Hepatocyte (in vitro differentiated cells): ENCODE measurements around the gene PITPNC1. TPM values are rescaled to one million over a fixed set of nuclear protein-coding genes. Genes with fewer than 3 reads are reported as not detected.

Experiments used
- DNase-seq: peaks from one replicate; pipeline ENCODE4 v3.0.0-alpha.2; 2016; ENCODE audit warnings: low spot score
- H2AFZ ChIP-seq: fragments of 200-600 bp; sonication (generic); 2 replicates; pipeline ENCODE4 v1.6.0; 2016; ENCODE audit warnings: antibody characterized with exemption, mild to moderate bottlenecking
- H3K27ac ChIP-seq: fragments of 200-600 bp; sonication (generic); 2 replicates; pipeline ENCODE4 v1.5.1; 2016; ENCODE audit warnings: mild to moderate bottlenecking
- H3K27me3 ChIP-seq: fragments of 200-600 bp; sonication (generic); 2 replicates; pipeline ENCODE4 v1.6.1; 2016
- H3K36me3 ChIP-seq: fragments of 200-600 bp; sonication (generic); replicated peaks from 2 replicates; pipeline ENCODE4 v1.5.1; 2016; ENCODE audit warnings: low read depth; ENCODE audit not compliant: insufficient read depth
- H3K4me1 ChIP-seq: fragments of 200-600 bp; sonication (generic); 2 replicates; pipeline ENCODE4 v1.5.1; 2016; ENCODE audit warnings: mild to moderate bottlenecking, moderate library complexity; ENCODE audit not compliant: insufficient read depth
- H3K4me2 ChIP-seq: fragments of 200-600 bp; sonication (generic); 2 replicates; pipeline ENCODE4 v1.6.0; 2016
- H3K4me3 ChIP-seq: fragments of 200-600 bp; sonication (generic); 2 replicates; pipeline ENCODE4 v1.5.1; 2016; ENCODE audit warnings: mild to moderate bottlenecking
- H3K79me2 ChIP-seq: fragments of 200-600 bp; sonication (generic); 2 replicates; pipeline ENCODE4 v1.6.0; 2017; ENCODE audit warnings: mild to moderate bottlenecking
- H3K9me2 ChIP-seq: fragments of 200-600 bp; sonication (generic); replicated peaks from 2 replicates; pipeline ENCODE4 v1.6.0; 2017; ENCODE audit warnings: mild to moderate bottlenecking; ENCODE audit not compliant: insufficient read depth
- H3K9me3 ChIP-seq: fragments of 200-600 bp; sonication (generic); 2 replicates; pipeline ENCODE4 v1.5.1; 2016; ENCODE audit warnings: low read depth, mild to moderate bottlenecking
- H4K20me1 ChIP-seq: fragments of 200-600 bp; sonication (generic); 2 replicates; pipeline ENCODE4 v1.6.0; 2016; ENCODE audit warnings: mild to moderate bottlenecking; ENCODE audit not compliant: insufficient read depth, poor library complexity, severe bottlenecking
- CTCF ChIP-seq: fragments of 200-600 bp; sonication (generic); IDR thresholded peaks from 2 replicates; pipeline ENCODE4 v1.5.1; 2016; ENCODE audit warnings: antibody characterized with exemption, mild to moderate bottlenecking; ENCODE audit not compliant: poor library complexity
- EZH2 ChIP-seq: fragments of 200-600 bp; sonication (generic); IDR thresholded peaks from 2 replicates; pipeline ENCODE4 v1.6.1; 2016; ENCODE audit warnings: antibody characterized with exemption, mild to moderate bottlenecking, borderline replicate concordance
- EZH2phosphoT487 ChIP-seq: fragments of 200-600 bp; sonication (generic); IDR thresholded peaks from one replicate; pipeline ENCODE4 v1.6.1; 2018; ENCODE audit warnings: antibody characterized with exemption, mild to moderate bottlenecking, low read depth, moderate library complexity; ENCODE audit not compliant: unreplicated experiment, severe bottlenecking
- WGBS: methylation state at CpG from one replicate; pipeline ENCODE4 v1.1.6; 2016; ENCODE audit warnings: low lambda C conversion rate; ENCODE audit errors: missing lambda C conversion rate; 5-methylcytosine and 5-hydroxymethylcytosine counted together
- polyA plus RNA-seq: library from polyadenylated mRNA; unstranded; fragments of >200 nt; fragmentation: Nextera tagmentation; extraction: Ambion mirVana; gene quantifications from 2 replicates; pipeline ENCODE4 v1.2.1, GENCODE V29; 2016
- total RNA-seq: library from RNA; depleted of rRNA; stranded (reverse); fragments of >200 nt; gene quantifications from 2 replicates; pipeline ENCODE4 v1.2.3, GENCODE V29; 2014

Gene PITPNC1
- total and polyA plus RNA-seq, 2 experiments from 2014 or later, result 4.6 to 8.1 TPM

GRCh38 chr17:67499685-67500084 is 122.6 kb downstream of the PITPNC1 start:
- DNase-seq, result no peak
- no peaks in the 10 kb centered on the region for H3K4me1 ChIP-seq
- H3K27me3 ChIP-seq, result no peaks in the 10 kb centered on the region
- H3K9me2 ChIP-seq, result no peaks in the 10 kb centered on the region
- H3K79me2 ChIP-seq, result no peaks in the 10 kb centered on the region
- H3K36me3 ChIP-seq, result no peaks in the 10 kb centered on the region
- no peaks in the 10 kb centered on the region for H4K20me1 ChIP-seq
- H3K27ac ChIP-seq, result no peak overlapping the region
- H3K4me2 ChIP-seq, result no peak overlapping the region
- H3K4me3 ChIP-seq, result no peak overlapping the region
- TF ChIP-seq CTCF, result no peak
- no peak for TF ChIP-seq EZH2
- no peak for TF ChIP-seq EZH2phosphoT487
- WGBS, result 93% methylated on average over 4 of the region's 4 CpGs
- no peak overlapping the region for H2AFZ ChIP-seq
- no peaks in the 10 kb centered on the region for H3K9me3 ChIP-seq

GRCh38 chr17:67500261-67500660 is 123.2 kb downstream of the PITPNC1 start:
- no peak overlapping the region for H2AFZ ChIP-seq
- no peak overlapping the region for H3K4me3 ChIP-seq
- H3K9me3 ChIP-seq, result no peaks in the 10 kb centered on the region
- no peak overlapping the region for H3K27ac ChIP-seq
- H3K27me3 ChIP-seq, result no peaks in the 10 kb centered on the region
- no peaks in the 10 kb centered on the region for H3K4me1 ChIP-seq
- no peak for DNase-seq
- TF ChIP-seq EZH2, result no peak
- TF ChIP-seq EZH2phosphoT487, result no peak
- TF ChIP-seq CTCF, result no peak
- H3K36me3 ChIP-seq, result no peaks in the 10 kb centered on the region
- 73% methylated on average over 2 of the region's 2 CpGs for WGBS
- no peaks in the 10 kb centered on the region for H4K20me1 ChIP-seq
- H3K9me2 ChIP-seq, result no peaks in the 10 kb centered on the region
- H3K4me2 ChIP-seq, result no peak overlapping the region
- no peaks in the 10 kb centered on the region for H3K79me2 ChIP-seq

GRCh38 chr17:67500677-67501300 is 123.7 kb downstream of the PITPNC1 start:
- H3K4me1 ChIP-seq, result no peaks in the 10 kb centered on the region
- no peak overlapping the region for H3K4me3 ChIP-seq
- H3K9me2 ChIP-seq, result no peaks in the 10 kb centered on the region
- WGBS, result 95% methylated on average over 11 of the region's 11 CpGs
- H3K4me2 ChIP-seq, result no peak overlapping the region
- TF ChIP-seq EZH2phosphoT487 (no peak), EZH2 (no peak), CTCF (no peak)
- no peaks in the 10 kb centered on the region for H3K27me3 ChIP-seq
- no peak for DNase-seq
- no peaks in the 10 kb centered on the region for H3K79me2 ChIP-seq
- no peak overlapping the region for H3K27ac ChIP-seq
- no peaks in the 10 kb centered on the region for H3K36me3 ChIP-seq
- no peaks in the 10 kb centered on the region for H4K20me1 ChIP-seq
- H2AFZ ChIP-seq, result no peak overlapping the region
- no peaks in the 10 kb centered on the region for H3K9me3 ChIP-seq

GRCh38 chr17:67502151-67502550 is 125.1 kb downstream of the PITPNC1 start:
- no peak for TF ChIP-seq EZH2
- TF ChIP-seq EZH2phosphoT487, result no peak
- TF ChIP-seq CTCF, result no peak
- Histone ChIP-seq H2AFZ (no peak overlapping the region), H3K4me2 (no peak overlapping the region), H3K36me3 (no peaks in the 10 kb centered on the region), H3K79me2 (no peaks in the 10 kb centered on the region), H3K27me3 (no peaks in the 10 kb centered on the region), H3K4me3 (no peak overlapping the region), H3K27ac (no peak overlapping the region), H3K9me3 (no peaks in the 10 kb centered on the region), H3K4me1 (no peaks in the 10 kb centered on the region), H3K9me2 (no peaks in the 10 kb centered on the region), H4K20me1 (no peaks in the 10 kb centered on the region)
- WGBS, result 97% methylated on average over 3 of the region's 3 CpGs
- no peak for DNase-seq
